Uterus (tissue), 2 donors: Measurements from ENCODE around the gene MOCS3.

Experiments
- CTCF ChIP-seq, 4 experiments: fragments of 200-600 bp in 2 of 4; fragments of 450-650 bp in 2 of 4; sonication (generic) in 2 of 4; IDR thresholded peaks; one replicate each; pipeline ENCODE4 v1.5.1; 2016 to 2019; ENCODE audit warnings: antibody characterized with exemption in 4 of 4, mild to moderate bottlenecking in 2 of 4, moderate library complexity in 1 of 4
- POLR2A ChIP-seq, 2 donors: fragments of 450-650 bp; IDR thresholded peaks; one replicate each; pipeline ENCODE4 v1.6.1; 2016; ENCODE audit warnings: antibody characterized with exemption in 2 of 2, mild to moderate bottlenecking in 1 of 2, moderate library complexity in 1 of 2

- TF ChIP-seq CTCF (IDR thresholded peaks at IDR 0.05), result no peak
- no peak for TF ChIP-seq POLR2A (IDR thresholded peaks at IDR 0.05)
These were observed 1.3 kb upstream of the MOCS3 start for GRCh38 chr20:50957276-50957675.
